HG03521 (cell line): ENCODE results near the gene TWF1.
"Not testable (repeated sequence)": the region's sequence is repeated elsewhere in the genome, so short reads cannot be mapped to it uniquely, and the experiment has no call there.

Experiments used
- ATAC-seq: cut with Tn5 transposase; IDR thresholded peaks from one replicate; pipeline ENCODE4 v1.9.1; 2021; ENCODE audit warnings: mild to moderate bottlenecking, moderate library complexity; ENCODE audit not compliant: unreplicated experiment

The TWF1 gene

GRCh38 chr12:43806737-43807072 lies 588 bp upstream of the TWF1 start:
- ATAC-seq: no peak

- no peak for ATAC-seq
These were observed 813 bp downstream of the TWF1 start for GRCh38 chr12:43805149-43805859.

DNA sequence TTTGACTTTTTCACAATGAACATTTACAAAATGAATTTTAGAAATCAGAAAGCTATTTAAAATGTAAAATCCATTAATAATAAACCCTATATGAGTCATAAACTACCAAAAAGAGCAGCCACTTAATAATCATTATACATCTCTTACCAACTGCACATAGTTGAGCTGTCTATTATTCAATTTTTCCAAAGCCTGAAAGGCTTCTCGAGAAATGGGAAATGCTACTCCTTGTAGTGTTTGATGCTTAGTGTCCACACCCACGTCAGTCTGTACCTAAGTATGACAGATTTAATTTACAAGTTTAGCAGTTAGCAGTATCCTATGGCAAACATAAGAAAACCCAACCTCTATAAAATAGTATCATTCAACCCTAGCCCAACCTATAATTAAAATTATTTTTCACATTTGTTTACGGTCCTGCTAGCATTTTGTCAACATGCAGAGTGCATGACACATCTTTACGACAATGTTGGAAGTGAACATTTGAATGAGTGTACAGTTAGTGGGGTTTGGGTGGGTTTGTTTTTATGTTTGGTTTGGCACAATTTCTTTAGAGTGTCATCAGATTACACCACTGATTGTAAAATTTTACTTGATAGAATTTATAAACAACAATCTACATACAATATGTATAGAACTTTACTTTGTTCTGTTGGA lies 8.4 kb downstream of the TWF1 start:
- no peak for ATAC-seq

- ATAC-seq: no peak
These were observed 10.3 kb downstream of the TWF1 start for GRCh38 chr12:43795716-43796280.

DNA sequence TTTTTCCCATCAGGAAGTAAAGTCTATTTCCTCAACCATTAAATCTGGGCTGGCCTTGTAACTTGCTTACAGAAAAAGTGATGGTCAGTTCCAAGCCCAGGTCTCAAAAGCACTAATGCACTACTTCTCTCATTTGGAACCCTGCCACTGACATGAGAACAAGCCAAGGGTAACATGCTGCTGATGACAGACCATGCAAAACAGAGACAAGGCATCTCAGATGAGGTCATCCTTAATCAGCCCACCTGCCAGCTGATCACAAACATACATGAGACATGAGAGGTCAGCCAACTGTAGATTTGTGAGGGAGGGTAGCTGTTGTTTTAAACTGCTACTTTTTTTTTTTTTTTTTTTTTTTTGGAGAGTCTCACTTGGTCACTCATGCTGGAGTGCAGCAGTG lies 16.2 kb downstream of the TWF1 start:
- no peak for ATAC-seq

DNA sequence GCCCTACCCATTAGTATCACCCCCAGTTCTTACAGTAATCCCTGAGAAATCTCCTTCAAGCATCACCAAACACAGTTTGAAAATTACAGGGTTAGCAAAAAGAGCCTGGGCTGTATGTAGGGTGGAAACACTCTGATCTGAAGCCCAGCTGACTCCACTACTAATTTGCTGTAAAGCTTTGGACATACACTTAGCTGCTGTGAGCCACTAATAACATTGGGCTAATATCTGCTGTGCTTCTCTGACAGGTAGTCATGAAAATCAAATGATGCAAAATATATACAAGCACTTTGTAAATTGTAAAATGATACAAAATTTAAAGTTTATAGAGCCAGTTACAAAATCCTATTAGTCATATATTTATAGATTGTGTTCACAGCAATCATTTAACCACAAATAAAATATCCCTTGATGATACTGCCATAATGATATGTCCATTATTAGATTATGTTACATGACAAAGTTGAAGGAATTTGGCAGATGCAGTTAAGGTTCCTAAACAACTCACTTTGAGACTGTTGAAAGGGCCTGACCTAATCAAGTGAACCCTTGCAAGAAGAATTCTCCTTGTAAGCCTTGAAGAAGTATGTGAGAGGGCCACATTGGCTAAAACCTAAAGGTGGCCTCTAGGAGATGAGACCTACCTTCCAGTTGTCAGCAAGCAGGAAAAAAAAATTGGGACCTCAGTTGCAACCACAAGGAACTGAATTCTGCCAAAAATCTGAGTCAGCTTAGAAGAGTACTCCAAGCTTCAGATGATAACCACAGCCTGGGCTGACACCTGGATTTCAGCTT lies 19.0 kb downstream of the TWF1 start:
- no peak for ATAC-seq

DNA sequence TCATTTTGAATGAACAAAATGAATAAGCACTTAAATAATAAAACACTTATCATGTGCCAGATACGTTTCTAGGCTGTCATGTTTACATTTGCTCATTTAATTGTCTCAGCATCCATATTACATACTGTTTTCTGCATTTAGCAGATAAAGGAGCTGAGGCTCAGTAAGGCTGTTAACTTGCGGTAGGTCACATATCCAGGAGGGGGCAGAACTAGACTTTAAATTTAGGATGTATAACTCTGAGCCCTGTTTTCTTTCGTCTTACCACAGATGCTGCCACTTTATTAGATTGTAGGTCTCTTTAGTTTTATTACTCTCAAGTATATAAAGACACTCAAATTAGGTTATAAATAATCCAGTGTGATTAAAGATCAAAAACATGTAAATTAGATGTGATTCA lies 29.6 kb downstream of the TWF1 start:
- ATAC-seq: no peak

- no peak for ATAC-seq
These were observed 39.8 kb downstream of the TWF1 start for GRCh38 chr12:43766291-43766690.

- ATAC-seq: no peak
These were observed 41.6 kb downstream of the TWF1 start for GRCh38 chr12:43764528-43764927.

GRCh38 chr12:43763769-43764168 lies 42.3 kb downstream of the TWF1 start:
- no peak for ATAC-seq

DNA sequence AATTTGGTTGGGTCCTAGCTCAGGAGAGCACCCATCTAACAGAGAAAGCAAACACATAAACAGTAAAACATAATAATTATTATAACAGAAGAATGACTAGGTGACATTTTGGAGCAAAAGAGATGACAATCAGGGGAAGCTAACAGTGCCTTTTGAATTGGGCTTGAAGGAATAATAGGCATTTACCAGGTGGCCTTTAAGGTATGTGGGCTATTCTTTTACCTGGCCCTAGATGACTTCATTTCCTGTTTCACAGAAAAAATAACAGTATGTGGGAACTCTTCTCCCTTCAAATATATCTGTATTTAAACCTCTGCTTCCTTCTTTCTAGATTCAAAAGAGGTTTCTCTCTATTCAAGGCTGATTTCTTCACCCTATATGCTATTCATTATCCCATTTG lies 43.5 kb downstream of the TWF1 start:
- no peak for ATAC-seq

- no peak for ATAC-seq
These were observed 44.6 kb downstream of the TWF1 start for GRCh38 chr12:43761500-43761899.

- no peak for ATAC-seq
These were observed 45.7 kb downstream of the TWF1 start for GRCh38 chr12:43760396-43760795.

DNA sequence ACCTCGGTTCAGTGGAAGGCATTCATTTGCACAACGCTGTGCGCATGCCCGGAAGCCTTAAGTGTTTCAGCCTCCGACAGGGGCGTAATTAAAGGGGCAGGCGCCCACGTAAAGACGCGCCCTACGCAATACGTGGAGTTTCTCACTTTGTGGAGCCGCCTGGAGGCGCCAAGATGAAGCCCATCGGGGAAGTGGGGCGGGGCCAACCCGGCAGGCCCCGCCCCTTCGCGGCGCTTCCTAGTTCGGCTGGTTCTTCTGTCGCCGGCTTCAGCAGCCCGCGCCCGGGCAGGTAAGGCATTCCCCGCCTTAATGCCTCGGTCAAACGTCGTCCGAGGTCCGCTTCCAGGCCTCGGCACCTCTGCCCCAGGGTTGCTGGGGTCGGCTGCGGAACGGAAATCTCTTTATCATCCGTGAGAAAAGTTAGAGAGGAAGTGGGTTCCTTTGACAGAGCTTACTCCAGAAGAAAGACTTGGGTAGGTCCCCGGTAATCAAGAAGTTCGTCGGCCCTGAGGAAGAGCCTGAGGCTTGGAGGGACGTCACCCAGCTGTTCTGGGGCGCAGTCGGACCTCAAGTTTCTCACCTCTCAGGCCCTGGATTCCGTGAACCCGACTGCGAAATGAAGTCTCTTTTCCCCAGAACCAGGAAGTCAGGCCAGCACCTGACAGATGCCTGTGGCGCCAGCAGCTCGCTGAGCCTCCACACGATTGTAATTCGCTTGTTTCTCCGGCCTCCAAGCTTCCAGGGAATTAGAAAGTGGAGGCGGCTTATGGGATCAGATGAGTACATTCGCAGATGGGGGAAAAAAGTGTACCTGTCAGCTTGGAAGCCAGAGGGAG lies 47.2 kb downstream of the TWF1 start, which contains the start of the genes IRAK4 and PUS7L:
Gene IRAK4, plus strand, starts transcription at position 224 of the 836 bp plus-strand sequence. CDS start 9,161 bp downstream, outside the sequence.
Gene PUS7L, minus strand, starts transcription at position 63 of the 836 bp plus-strand sequence. CDS start 3,545 bp downstream, outside the sequence.
- ATAC-seq: peak; percentile 97

GRCh38 chr12:43758247-43758727 lies 47.8 kb downstream of the TWF1 start:
- no peak for ATAC-seq

- no peak for ATAC-seq
These were observed 52.1 kb downstream of the TWF1 start for GRCh38 chr12:43754015-43754414.

- not testable (repeated sequence) for ATAC-seq
These were observed 54.8 kb downstream of the TWF1 start for GRCh38 chr12:43751360-43751759.

- ATAC-seq: no peak
These were observed 55.3 kb downstream of the TWF1 start for GRCh38 chr12:43750814-43751213.

- ATAC-seq: no peak
These were observed 57.1 kb downstream of the TWF1 start for GRCh38 chr12:43749016-43749415.

DNA sequence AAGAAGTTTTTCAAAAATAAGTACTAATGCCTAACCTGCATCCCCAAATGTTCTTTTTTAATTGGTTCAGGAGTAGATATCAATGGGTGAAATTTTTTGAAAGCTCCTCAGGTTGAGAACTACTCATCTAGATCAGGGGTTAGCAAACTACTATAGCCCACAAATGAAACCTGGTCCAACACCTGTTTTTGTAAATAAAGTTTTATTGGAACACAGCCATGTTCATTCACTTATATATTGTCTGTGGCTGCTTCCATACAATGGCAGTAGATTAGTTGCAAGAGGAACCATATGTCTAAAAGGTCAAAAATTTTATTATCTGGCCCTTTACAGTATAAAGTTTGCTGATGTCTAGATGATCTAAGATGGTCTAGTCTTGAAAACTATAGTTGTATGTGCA lies 61.3 kb downstream of the TWF1 start:
- no peak for ATAC-seq
